T-helper 1 cell treated with Interleukin-12 subunit alpha and Interleukin-12 subunit beta and Interleukin-4 antibody, amounts not matched to agents 30 ng/mL and 1 ng/mL, for 36 hours (primary cell): ENCODE measurements around the gene ZNF616. TPM values are rescaled to one million over a fixed set of nuclear protein-coding genes. Genes with fewer than 3 reads are reported as not detected.
"Not testable (repeated sequence)": the region's sequence is repeated elsewhere in the genome, so short reads cannot be mapped to it uniquely, and the experiment has no call there.

Experiments
- intact Hi-C: fragments of 100-400 bp; cut with micrococcal nuclease; formaldehyde crosslinking; loops from one replicate; pipeline ENCODE4 v1.15.1; 2024
- total RNA-seq: library from RNA; stranded (reverse); gene quantifications from 2 replicates; pipeline ENCODE4 v1.2.3, GENCODE V29; 2022

Gene ZNF616
- total RNA-seq, 1 donor from 2014 or later = 4.8 TPM

GRCh38 chr19:52114691-52115090 is 25.0 kb downstream of the ZNF616 start:
- intact Hi-C loops = no loop called here

GRCh38 chr19:52112624-52113023 is 27.1 kb downstream of the ZNF616 start:
- intact Hi-C loops = no loop called here

GRCh38 chr19:52110780-52111179 is 29.0 kb downstream of the ZNF616 start:
- intact Hi-C loops = no loop called here

- intact Hi-C loops = no loop called here
These were observed 37.0 kb downstream of the ZNF616 start for GRCh38 chr19:52102782-52103181.

GRCh38 chr19:52101866-52102562 is 37.7 kb downstream of the ZNF616 start:
- intact Hi-C loops = no loop called here

- intact Hi-C loops = no loop called here
These were observed 40.1 kb downstream of the ZNF616 start for GRCh38 chr19:52099497-52100138.

GRCh38 chr19:52096416-52096815 is 43.3 kb downstream of the ZNF616 start:
- intact Hi-C loops = not testable (repeated sequence)

- intact Hi-C loops = loop anchor here (1.0 kb wide), 7 partner anchors 45 to 691 kb away; partner anchors contain the start of genes ZNF432, ZNF480, ZNF600 and ZNF766
These were observed 44.3 kb downstream of the ZNF616 start, which contains the start of gene ZNF841 for GRCh38 chr19:52095172-52096014. ZNF841 (minus strand) TSS chr19:52095765; CDS start chr19:52084801, 10,964 bp downstream.

- intact Hi-C loops = loop anchor here (1.0 kb wide), 7 partner anchors 46 to 692 kb away; partner anchors contain the start of genes ZNF432, ZNF480, ZNF600 and ZNF766
These were observed 45.1 kb downstream of the ZNF616 start for GRCh38 chr19:52094526-52095130.

GRCh38 chr19:52086481-52086880 is 53.3 kb downstream of the ZNF616 start:
- intact Hi-C loops = no loop called here

GRCh38 chr19:52070496-52070895 is 69.2 kb downstream of the ZNF616 start:
- intact Hi-C loops = no loop called here

GRCh38 chr19:52069653-52070052 is 70.1 kb downstream of the ZNF616 start:
- intact Hi-C loops = no loop called here

GRCh38 chr19:52066258-52066863 is 73.4 kb downstream of the ZNF616 start:
- intact Hi-C loops = no loop called here

GRCh38 chr19:52065399-52065798 is 74.3 kb downstream of the ZNF616 start:
- intact Hi-C loops = no loop called here

Other genes with a start within 250 kb of the ZNF616 start
- 11.3 and 11.7 TPM in 2 replicates for gene ZNF649, start 234.9 kb downstream of the ZNF616 start, total RNA-seq
- 5.2 and 5.5 TPM in 2 replicates for gene ZNF613, start 212.5 kb downstream of the ZNF616 start, total RNA-seq
- 13.5 and 14.0 TPM in 2 replicates for gene ZNF350, start 153.1 kb downstream of the ZNF616 start, total RNA-seq
- 9.4 and 10.2 TPM in 2 replicates for gene ZNF615, start 131.7 kb downstream of the ZNF616 start, total RNA-seq
- 8.4 and 9.9 TPM in 2 replicates for gene ZNF614, start 111.6 kb downstream of the ZNF616 start, total RNA-seq
- 12.9 and 16.8 TPM in 2 replicates for gene ZNF432, start 91.1 kb downstream of the ZNF616 start, total RNA-seq
- 23.1 and 27.0 TPM in 2 replicates for gene ZNF841, start 44.2 kb downstream of the ZNF616 start, total RNA-seq
- 15.4 and 17.5 TPM in 2 replicates for gene ZNF836, start 31.7 kb upstream of the ZNF616 start, total RNA-seq
- gene PPP2R1A, start 50.1 kb upstream of the ZNF616 start, total RNA-seq = 203 and 217 TPM in 2 replicates
- gene ZNF766, start 129.6 kb upstream of the ZNF616 start, total RNA-seq = 15.9 and 18.4 TPM in 2 replicates
- 12.0 and 16.2 TPM in 2 replicates for gene ZNF480, start 157.2 kb upstream of the ZNF616 start, total RNA-seq
- 0.39 and 0.73 TPM in 2 replicates for gene ZNF610, start 196.3 kb upstream of the ZNF616 start, total RNA-seq
- gene ZNF880, start 230.0 kb upstream of the ZNF616 start, total RNA-seq = 7.6 and 9.0 TPM in 2 replicates